WTC11 (cell line): ENCODE measurements around the gene CDKL5.

Source experiments
- CREM ChIP-seq: sonication (generic); formaldehyde crosslinking; IDR thresholded peaks from 2 replicates; pipeline ENCODE4 v1.8.1; 2022; ENCODE audit warnings: mild to moderate bottlenecking, missing genetic modification reagents, moderate library complexity
- NFYB ChIP-seq: sonication (generic); formaldehyde crosslinking; conservative IDR thresholded peaks from 2 replicates; pipeline ENCODE4 v1.8.0; 2022; ENCODE audit warnings: low read depth, missing genetic modification reagents
- TF ChIP-seq, protein P1 (sequence below): fragments of 200-600 bp; IDR thresholded peaks from 2 replicates; pipeline ENCODE4 v1.8.0; 2022; ENCODE audit warnings: antibody characterized with exemption
- TF ChIP-seq, protein P2 (sequence below): sonication (generic); formaldehyde crosslinking; conservative IDR thresholded peaks from 2 replicates; pipeline ENCODE4 v1.8.1; 2022; ENCODE audit warnings: mild to moderate bottlenecking, missing genetic modification reagents

GRCh38 chrX:18441780-18442367 lies 16.5 kb downstream of the CDKL5 start:
- no peak for TF ChIP-seq NFYB
- TF ChIP-seq, protein P1, sequence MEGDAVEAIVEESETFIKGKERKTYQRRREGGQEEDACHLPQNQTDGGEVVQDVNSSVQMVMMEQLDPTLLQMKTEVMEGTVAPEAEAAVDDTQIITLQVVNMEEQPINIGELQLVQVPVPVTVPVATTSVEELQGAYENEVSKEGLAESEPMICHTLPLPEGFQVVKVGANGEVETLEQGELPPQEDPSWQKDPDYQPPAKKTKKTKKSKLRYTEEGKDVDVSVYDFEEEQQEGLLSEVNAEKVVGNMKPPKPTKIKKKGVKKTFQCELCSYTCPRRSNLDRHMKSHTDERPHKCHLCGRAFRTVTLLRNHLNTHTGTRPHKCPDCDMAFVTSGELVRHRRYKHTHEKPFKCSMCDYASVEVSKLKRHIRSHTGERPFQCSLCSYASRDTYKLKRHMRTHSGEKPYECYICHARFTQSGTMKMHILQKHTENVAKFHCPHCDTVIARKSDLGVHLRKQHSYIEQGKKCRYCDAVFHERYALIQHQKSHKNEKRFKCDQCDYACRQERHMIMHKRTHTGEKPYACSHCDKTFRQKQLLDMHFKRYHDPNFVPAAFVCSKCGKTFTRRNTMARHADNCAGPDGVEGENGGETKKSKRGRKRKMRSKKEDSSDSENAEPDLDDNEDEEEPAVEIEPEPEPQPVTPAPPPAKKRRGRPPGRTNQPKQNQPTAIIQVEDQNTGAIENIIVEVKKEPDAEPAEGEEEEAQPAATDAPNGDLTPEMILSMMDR = no peak
- TF ChIP-seq CREM (CRISPR knock-in tag) = no peak
- TF ChIP-seq, protein P2, sequence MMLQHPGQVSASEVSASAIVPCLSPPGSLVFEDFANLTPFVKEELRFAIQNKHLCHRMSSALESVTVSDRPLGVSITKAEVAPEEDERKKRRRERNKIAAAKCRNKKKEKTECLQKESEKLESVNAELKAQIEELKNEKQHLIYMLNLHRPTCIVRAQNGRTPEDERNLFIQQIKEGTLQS (CRISPR knock-in tag) = no peak
